Amniotic epithelial cell (primary cell): ENCODE measurements around the gene PARP2.
A peak's percentile ranks its signal among the peaks of the same experiment; 100 is the strongest.
"Not testable (repeated sequence)": the region's sequence is repeated elsewhere in the genome, so short reads cannot be mapped to it uniquely, and the experiment has no call there.

Experiments
- DNase-seq: peaks from one replicate; pipeline ENCODE4 v3.0.0-alpha.2; 2010; ENCODE audit warnings: low read depth

PARP2 gene, protein sequence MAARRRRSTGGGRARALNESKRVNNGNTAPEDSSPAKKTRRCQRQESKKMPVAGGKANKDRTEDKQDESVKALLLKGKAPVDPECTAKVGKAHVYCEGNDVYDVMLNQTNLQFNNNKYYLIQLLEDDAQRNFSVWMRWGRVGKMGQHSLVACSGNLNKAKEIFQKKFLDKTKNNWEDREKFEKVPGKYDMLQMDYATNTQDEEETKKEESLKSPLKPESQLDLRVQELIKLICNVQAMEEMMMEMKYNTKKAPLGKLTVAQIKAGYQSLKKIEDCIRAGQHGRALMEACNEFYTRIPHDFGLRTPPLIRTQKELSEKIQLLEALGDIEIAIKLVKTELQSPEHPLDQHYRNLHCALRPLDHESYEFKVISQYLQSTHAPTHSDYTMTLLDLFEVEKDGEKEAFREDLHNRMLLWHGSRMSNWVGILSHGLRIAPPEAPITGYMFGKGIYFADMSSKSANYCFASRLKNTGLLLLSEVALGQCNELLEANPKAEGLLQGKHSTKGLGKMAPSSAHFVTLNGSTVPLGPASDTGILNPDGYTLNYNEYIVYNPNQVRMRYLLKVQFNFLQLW

DNA sequence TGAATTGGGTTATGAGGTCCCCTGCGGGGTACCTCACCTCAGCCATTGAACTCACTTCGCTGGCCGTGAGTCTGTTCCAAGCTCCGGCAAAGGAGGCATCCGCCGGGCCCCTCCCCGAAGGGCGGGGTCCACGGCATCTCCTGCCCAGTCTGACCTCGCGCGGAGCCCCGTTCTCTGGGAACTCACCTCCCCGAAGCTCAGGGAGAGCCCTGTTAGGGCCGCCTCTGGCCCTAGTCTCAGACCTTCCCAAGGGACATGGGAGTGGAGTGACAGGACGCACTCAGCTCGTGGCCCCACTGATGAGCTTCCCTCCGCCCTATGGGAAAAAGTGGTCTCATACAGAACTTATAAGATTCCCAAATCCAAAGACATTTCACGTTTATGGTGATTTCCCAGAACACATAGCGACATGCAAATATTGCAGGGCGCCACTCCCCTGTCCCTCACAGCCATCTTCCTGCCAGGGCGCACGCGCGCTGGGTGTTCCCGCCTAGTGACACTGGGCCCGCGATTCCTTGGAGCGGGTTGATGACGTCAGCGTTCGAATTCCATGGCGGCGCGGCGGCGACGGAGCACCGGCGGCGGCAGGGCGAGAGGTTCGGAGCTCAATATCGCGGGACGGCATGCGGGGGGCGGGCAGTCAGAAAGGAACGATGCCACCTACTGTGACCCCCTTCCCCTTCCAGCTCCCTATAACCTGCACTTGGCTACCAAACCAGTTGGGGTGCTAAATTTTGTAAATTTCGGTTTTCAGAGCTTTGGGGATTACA is at the start of gene PARP2:
Gene PARP2, plus strand, starts transcription at position 544 of the 770 bp plus-strand sequence. Its CDS starts 7 bp downstream, at position 551.
- peak; percentile 100 for DNase-seq

DNA sequence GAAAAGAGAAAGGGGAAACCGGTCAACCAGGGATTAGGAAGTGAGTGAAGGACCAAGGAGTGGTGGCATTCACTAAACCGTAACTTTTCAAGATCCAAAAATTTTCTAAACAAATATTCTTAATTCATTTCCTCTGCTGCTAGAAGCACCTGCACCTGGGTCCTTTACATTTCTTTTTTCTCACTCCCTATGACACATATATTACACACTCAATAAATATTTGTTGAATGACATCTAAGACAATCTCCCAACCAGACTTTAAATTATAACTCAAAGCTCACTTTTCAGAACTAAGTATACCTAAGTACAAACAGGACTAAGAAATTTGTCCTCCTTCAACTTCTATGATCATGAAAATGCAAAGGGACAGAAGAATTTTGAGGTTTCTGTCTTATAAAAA is 48.8 kb upstream of the PARP2 start:
- no peak for DNase-seq

DNA sequence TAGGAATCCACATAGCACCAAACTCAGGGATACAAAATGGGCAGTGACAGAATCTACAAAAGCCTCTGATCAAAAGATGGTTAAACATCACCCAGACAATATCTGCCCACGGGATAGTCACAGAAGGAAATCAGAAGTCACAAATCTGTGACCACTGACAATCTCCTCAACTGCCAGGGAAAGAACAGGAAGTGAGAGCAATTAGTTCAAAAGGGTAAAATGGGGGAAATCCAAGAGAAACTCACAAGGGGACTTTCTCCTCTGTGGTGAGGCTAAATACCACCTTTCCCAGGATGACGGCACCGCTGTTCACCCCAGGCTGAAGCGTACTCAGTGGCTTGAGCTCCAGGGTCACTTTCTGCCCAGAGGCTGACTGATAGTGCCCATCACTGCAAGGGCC is 48.4 kb upstream of the PARP2 start:
- no peak for DNase-seq

DNA sequence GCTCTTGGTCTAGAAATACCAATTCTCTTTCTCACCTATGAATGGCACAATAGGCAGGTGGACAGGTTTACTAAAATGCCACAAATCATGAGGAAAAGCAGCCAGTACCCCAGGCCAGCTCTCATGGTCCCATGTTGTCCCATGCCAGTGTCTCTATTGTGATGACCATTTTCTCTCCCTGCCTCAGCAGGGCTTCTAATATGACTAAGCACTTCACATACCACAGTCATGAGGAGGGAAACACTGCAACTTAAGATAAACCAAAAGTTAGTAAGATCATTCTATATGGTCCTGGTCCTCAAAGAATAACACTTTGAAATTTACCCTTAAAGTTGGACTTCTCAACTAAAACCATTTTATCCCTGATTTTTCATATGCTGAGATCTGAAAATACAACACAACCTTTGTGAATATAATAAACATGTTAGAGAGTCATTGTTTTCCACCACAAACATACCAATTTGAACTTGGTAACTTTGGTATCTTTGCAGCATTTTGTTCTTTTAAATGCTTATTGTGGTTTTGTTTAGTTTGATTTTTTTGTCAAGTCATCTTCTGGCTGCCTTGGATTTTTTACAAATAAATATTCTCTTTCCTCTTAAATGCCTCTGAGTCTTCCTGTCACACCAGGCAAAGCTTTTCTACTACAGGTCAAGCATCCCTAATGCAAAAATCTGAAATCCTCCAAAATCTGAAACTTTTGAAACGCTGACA is 41.2 kb upstream of the PARP2 start:
- DNase-seq = peak; percentile 28

DNA sequence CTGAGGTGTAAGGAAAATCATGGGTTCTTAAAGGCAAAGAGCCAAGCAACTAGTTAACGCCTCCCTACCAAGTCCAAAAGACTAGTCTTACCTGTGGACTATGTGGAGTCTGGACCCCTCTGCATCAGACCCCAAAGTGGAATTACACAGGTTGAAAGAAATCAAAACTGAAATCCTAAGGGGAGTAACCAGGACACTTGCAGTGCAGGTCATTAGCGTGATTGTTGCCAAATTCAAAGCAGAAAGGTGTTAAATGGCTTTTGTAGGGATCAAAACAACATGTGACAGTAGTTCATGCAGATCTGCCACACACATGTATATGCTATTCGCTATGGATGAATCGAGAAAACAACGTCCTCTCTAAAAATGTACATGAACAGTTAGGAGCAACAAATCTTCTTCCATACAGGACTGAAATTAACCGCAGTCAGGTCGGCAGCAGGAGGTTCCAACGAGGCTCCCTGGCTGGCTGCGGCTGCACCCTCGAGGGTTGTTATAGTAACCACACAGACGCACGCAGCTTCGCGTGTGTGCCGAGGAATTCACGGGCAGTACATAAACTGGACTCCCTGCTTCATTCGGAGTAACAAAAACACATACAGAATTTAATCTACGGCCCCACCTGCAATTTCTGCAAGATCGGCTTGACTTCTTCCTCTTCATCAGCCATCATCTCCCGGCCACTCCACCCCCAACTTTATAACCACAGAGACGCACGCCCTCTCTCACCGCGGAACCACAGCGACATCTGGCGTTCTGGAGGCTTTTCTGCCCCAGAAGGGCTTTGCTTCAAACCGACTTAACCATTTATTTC is 38.0 kb upstream of the PARP2 start, which contains the start of gene TTC5:
Gene TTC5, minus strand, starts transcription at position 687 of the 814 bp plus-strand sequence. Its CDS starts 14 bp downstream, at position 673.
- peak; percentile 85 for DNase-seq

DNA sequence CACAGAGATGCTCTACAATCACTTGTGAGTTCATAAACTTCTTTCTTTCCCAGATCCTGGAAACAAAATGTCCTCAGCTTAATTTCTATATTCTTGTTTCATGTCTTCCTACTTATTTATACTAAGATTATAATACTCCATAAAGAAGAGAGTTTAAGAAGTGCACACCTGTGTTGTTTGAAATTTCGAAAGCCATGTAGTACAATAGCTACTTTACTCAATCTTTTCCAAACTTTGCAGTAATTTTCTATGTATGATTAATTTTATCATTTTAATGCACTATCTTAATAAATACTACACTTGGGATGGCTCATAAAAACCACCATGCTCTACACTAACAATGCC is 37.4 kb upstream of the PARP2 start:
- no peak for DNase-seq

DNA sequence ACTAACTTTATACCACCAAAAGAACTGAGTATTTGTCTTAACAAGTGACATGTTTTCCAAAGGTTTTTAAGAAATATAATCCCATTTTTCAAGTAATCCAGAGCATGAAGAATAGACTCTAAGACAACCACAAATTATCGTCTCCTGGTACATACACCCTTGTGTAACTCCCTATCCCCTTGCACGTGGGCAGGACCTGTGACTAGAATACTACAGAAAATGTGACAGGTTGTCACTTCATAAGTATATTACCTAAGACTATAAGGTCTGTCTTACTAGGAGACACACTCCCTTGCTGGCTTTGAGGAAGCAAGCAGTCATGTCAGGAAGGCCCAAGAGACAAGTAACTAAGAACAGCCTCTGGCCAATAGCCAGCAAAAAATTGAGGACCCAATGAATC is 29.4 kb upstream of the PARP2 start:
- no peak for DNase-seq

DNA sequence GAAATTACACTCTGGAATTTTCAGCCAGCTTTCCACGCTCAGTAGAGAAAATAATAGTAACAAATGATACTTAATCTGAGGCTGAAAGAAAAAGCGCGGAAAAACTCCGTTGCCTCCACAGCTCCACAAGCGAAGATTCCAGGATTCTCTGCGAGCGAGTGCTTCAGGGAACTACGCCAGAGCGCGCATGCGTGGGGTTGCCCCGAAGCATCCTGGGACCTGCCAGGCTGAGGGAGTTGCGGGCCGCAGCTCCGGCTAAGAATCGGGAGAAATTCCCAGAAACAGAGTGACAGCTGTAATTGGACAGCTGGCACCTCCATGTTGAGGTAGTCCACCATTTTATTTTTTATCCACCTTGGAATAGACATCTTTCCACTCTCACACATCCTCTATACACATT is 25.7 kb upstream of the PARP2 start:
- DNase-seq = no peak

DNA sequence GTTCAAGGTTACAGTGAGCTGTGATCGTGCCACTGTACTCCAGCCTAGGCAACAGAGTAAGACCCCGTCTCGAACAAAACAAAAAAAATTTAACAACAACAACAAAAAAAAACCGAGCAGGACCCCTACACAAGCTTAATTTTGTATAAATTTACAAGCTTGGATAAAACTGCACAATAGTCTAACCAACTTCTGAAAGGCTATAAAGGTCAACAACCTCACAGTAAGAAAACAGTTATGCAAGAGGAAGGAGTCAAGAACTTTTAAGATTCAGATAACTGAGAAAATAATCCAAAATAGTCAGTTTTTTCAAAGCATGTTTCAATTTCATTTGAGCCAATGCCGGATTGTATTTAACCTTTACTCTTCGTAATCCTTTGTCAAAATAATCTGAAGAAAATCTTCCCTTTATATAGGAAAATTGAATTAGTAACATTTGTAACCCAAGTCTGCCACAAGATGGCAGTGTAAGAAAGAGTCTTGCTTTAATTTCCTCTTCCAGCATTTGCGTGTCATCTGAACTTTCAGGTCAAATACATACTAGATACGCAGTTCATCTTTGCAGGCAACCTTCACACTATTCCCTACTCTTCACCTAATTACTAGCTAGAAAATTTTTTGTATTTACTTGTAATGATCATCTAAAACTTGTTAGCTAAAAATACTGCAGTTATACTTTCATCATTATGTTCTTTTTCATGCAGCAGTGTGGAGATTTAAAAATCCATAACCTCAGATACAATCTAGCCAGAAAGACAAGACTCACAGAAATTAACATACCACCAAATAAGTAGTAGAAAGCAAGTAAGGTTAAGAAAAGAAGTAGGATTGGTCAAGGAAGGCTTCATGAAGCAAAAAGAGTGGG is 16.2 kb upstream of the PARP2 start:
- peak; percentile 67 for DNase-seq

DNA sequence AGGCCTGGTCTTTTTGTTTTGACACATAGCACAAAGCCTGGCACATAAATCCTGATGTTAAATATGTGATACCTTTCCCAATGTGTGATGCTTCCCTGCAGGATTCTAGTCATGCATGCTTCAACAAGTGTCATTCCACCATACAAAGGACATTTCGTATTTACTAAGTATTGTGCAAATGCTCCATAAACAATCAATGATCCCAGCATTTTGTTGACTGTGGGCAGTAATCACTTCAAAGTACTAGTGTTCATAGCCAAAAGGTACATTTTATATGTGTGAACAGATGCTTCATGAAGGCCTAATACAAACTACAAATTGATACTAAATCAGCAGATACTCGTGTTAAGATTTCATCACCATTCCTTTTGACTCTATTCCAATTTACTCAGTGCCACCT is 14.7 kb upstream of the PARP2 start:
- no peak for DNase-seq

DNA sequence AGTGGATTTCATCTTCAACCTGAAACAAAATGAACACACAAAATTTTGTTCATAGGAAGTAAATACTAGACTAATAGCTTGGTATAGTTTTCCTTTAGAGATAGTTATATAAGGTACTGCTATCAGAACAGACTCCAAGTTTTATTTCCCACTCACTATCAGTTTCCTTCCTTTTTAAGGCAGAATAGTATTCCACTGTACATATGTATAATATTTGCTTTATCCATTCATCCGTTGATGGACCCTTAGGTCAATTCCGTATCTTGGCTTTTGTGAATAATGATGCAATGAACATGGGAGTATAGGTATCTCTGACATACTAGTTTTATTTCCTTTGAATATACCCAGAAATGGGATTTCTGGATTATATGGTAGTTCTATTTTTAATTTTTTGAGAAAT is 14.1 kb upstream of the PARP2 start:
- DNase-seq = no peak

DNA sequence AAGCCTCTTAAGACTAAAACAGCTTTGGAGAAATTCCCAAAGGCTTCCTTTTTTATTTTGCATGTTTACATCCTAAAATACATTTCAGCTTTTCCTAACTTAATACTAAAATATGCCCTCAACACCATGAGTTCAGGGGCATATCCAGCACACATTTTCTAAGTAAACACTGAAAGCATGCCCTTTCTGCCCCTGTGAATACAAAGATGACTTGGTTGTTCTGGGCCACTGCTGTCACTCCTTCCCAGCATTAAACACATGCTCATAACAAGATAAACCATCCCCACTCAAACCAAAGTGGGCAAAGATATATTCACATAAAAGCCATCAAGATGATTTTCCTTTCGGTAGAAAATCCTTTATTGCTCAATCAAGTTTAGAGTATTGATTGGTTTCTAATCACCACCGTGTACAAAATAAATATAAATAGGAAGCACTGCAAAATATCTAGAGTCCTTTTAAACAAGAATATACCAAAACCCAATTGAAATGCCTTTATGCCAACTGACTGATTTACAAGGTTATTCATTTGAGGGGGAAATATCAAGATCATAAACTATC is 12.3 kb upstream of the PARP2 start:
- no peak for DNase-seq

DNA sequence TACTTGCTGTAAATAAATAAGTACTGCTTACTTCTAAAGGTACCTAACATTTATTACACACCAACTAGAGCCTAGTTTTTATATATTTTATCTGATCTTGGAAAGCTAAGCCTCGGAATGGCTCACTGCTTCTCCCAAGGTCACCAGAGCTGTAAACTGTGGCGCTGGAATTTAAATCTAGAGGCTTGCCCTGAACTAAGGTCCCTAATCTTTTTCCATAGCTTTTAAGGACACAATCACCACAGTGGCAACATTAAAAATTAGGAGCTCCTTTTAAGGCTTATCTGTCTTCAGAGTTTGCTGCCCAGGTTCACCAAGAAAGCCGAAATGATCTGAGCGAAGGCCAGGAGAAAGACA is 11.0 kb upstream of the PARP2 start:
- DNase-seq = peak; percentile 40

DNA sequence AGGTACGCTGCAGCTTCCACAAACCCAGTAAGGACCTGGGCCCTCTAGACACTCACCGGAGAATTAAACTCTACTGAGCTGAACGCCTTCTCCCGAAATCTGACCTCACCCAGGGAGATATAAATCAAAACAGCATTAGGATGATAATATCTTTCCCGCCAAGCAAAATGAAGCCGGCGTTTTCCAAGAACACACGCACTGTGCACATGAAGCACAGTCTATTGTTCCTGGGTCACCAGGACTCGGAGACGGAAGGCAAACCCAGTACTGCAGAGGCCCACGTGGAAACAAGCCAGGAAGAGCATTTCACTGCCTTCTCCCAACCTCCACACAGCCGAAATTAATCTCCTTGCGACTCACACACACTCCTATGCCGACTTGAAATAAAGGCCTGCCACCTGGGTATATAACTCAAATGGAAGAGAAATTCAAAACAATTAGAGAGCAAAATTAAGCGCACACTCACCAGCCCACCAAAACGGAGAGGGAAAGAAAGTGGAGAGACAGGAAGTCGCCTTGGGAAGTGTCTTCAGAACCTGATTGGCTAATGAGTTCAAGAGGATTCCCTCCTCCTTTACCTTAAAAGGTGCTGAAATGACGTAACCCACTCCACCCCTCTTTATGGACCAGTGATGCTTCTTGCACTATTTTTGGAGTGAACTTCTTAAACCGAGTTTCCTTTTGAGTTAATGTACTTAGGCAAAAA is 10.5 kb upstream of the PARP2 start, which contains the start of gene CCNB1IP1:
Gene CCNB1IP1, minus strand, starts transcription at position 492 of the 706 bp plus-strand sequence. CDS start 16,756 bp downstream, outside the sequence.
- peak; percentile 92 for DNase-seq

DNA sequence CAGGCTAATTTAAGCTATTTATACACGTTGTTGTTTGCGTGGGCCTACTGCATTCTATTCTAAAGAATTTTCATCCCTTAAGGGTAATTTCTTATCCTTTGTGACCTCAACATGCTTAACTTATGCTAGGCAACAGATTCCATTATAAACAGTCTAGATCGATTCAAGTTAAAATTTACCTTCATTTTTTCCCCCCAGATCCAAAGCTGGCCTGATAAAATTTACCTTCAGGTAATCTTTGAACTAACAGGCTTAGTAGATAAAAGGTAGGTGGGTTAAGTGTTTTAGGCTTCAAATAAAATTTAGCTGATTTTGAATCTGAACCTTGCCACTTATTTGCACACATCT is 10.0 kb upstream of the PARP2 start:
- no peak for DNase-seq

DNA sequence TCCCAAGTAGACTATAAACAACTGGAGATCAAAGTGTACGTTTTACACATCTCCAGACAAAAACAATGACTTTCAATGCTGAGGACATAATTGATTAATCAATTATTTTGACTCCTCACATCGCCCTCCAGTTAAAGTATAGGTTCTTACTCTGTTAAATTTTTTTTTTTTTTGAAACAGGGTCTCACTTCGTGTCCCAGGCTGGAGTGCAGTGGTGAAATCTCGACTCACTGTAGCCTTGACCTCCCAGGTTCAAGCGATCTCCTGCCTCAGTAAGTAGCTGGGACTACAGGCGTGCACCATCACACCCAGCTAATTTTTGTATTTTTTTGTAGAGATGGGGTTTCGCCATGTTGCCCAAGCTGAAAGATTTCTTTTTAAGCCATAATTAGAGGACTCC is 9.4 kb upstream of the PARP2 start:
- no peak for DNase-seq

DNA sequence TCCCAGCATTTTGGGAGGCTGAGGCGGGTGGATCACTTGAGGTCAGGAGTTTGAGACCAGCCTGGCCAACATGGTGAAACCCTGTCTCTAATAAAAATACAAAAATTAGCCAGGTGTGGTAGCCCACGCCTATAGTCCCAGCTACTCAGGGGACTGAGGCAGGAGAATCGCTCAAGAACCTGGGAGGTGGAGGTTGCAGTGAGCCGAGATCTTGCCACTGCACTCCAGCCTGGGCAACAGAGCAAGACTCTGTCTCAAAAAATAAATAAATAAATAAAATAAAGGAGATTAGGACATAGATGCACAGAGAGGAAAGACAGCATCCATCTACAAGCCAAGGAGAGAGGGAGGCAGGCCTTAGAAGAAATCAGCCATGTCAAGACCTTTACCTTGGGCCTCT is 2.4 kb upstream of the PARP2 start:
- DNase-seq = not testable (repeated sequence)

DNA sequence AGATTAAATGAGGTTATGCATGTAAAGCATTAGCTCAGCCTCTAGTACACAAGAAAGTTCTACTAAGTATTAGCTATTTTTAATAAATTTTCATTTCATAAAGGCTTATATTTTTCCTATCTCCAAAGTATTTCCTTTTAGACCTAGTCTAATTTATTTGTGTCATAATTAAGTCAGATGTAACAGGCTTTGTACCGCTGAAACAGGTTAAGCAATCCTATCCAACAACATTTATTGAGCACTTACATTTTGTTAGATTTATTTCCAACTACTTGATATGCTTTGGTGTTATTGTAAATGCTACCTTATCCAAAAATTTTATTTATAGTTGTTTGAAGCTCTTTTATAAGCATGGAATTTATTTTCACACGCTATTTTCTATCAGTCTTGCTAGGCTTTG is 1.8 kb upstream of the PARP2 start:
- no peak for DNase-seq

DNA sequence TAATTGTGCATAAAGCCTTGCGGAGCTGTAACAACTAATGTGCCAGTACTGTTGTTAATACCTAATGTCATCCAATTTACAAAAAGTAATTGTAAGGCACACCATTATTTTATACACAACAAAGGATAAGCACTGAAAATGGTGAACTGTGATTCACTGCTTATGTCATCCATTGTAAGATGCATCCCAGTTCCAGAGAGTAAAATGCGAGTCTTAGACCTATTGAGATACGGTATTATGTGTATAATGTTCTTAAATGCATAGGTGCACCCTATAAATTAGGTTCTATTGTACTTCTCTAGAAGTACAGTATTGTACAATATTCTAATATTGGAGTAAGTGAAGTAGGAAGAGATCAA is 406 bp downstream of the PARP2 start:
- peak; percentile 35 for DNase-seq

DNA sequence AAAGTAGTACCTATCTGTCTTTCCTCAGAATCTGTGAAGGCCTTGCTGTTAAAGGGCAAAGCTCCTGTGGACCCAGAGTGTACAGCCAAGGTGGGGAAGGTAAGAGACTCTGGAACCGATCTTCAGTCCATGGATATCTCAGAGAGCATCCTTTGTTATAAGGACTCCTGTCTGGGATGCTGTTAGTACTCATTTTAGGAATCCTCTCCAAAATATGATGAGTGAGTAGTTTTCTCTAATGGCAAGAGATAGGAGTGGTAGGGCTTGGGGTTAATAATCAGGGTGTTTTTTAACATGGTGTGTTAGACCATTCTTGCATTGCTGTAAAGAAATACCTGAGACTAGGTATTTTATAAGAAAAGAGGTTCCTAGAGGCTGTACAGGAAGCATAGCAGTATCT is 1.9 kb downstream of the PARP2 start:
- no peak for DNase-seq
